ENCODE results near the gene IFI27L1. TPM values are rescaled to one million over a fixed set of nuclear protein-coding genes. Genes with fewer than 3 reads are reported as not detected.

Gene IFI27L1
- total RNA-seq, 1 donor from 2014 or later = 30.0 TPM

GRCh38 chr14:94044476-94045091, 36.5 kb upstream of the IFI27L1 start:
- Mint-ChIP-seq H3K9me3 (ENCODE audit: unreplicated experiment) (no peaks in the 10 kb centered on the region), H3K36me3 (ENCODE audit: unreplicated experiment) (peaks cover 15% of the 10 kb centered on the region)
- no peak for DNase-seq (ENCODE audit: extremely low spot score, unreplicated experiment)

GRCh38 chr14:94045101-94045500, 36.0 kb upstream of the IFI27L1 start:
- no peak for DNase-seq (ENCODE audit: extremely low spot score, unreplicated experiment)
- Mint-ChIP-seq H3K9me3 (ENCODE audit: unreplicated experiment) (no peaks in the 10 kb centered on the region), H3K4me1 (ENCODE audit: unreplicated experiment) (no peaks in the 10 kb centered on the region), H3K27ac (ENCODE audit: unreplicated experiment) (no peak overlapping the region), H3K4me3 (ENCODE audit: unreplicated experiment) (no peak overlapping the region), H3K27me3 (ENCODE audit: unreplicated experiment) (no peaks in the 10 kb centered on the region), H3K36me3 (ENCODE audit: unreplicated experiment) (peaks cover 15% of the 10 kb centered on the region)
- no peak for TF ChIP-seq CTCF (IDR thresholded peaks at IDR 0.05)

More at GRCh38 chr14:94044476-94045091, 36.5 kb upstream of the IFI27L1 start:
- TF ChIP-seq CTCF (IDR thresholded peaks at IDR 0.05) = no peak
- H3K4me3 Mint-ChIP-seq (ENCODE audit: unreplicated experiment) = no peak overlapping the region
- no peak overlapping the region for H3K27ac Mint-ChIP-seq (ENCODE audit: unreplicated experiment)
- no peaks in the 10 kb centered on the region for H3K4me1 Mint-ChIP-seq (ENCODE audit: unreplicated experiment)
- H3K27me3 Mint-ChIP-seq (ENCODE audit: unreplicated experiment) = no peaks in the 10 kb centered on the region

- no peaks in the 10 kb centered on the region for H3K27me3 Mint-ChIP-seq (ENCODE audit: unreplicated experiment)
- no peaks in the 10 kb centered on the region for H3K4me1 Mint-ChIP-seq (ENCODE audit: unreplicated experiment)
- H3K36me3 Mint-ChIP-seq (ENCODE audit: unreplicated experiment) = peaks cover 16% of the 10 kb centered on the region
- H3K9me3 Mint-ChIP-seq (ENCODE audit: unreplicated experiment) = no peaks in the 10 kb centered on the region
- TF ChIP-seq CTCF (IDR thresholded peaks at IDR 0.05) = no peak
- no peak for DNase-seq (ENCODE audit: extremely low spot score, unreplicated experiment)
- H3K4me3 Mint-ChIP-seq (ENCODE audit: unreplicated experiment) = no peak overlapping the region
- no peak overlapping the region for H3K27ac Mint-ChIP-seq (ENCODE audit: unreplicated experiment)
Measured at GRCh38 chr14:94045563-94046345, 35.4 kb upstream of the IFI27L1 start.

GRCh38 chr14:94046696-94047250, 34.3 kb upstream of the IFI27L1 start:
- Mint-ChIP-seq H3K27ac (ENCODE audit: unreplicated experiment) (no peak overlapping the region), H3K9me3 (ENCODE audit: unreplicated experiment) (no peaks in the 10 kb centered on the region), H3K27me3 (ENCODE audit: unreplicated experiment) (no peaks in the 10 kb centered on the region), H3K36me3 (ENCODE audit: unreplicated experiment) (peaks cover 23% of the 10 kb centered on the region), H3K4me1 (ENCODE audit: unreplicated experiment) (no peaks in the 10 kb centered on the region), H3K4me3 (ENCODE audit: unreplicated experiment) (no peak overlapping the region)
- no peak for DNase-seq (ENCODE audit: extremely low spot score, unreplicated experiment)
- no peak for TF ChIP-seq CTCF (IDR thresholded peaks at IDR 0.05)

GRCh38 chr14:94047581-94047980, 33.5 kb upstream of the IFI27L1 start:
- Mint-ChIP-seq H3K9me3 (ENCODE audit: unreplicated experiment) (no peaks in the 10 kb centered on the region), H3K4me3 (ENCODE audit: unreplicated experiment) (no peak overlapping the region), H3K36me3 (ENCODE audit: unreplicated experiment) (peaks cover 30% of the 10 kb centered on the region), H3K27me3 (ENCODE audit: unreplicated experiment) (no peaks in the 10 kb centered on the region), H3K4me1 (ENCODE audit: unreplicated experiment) (no peaks in the 10 kb centered on the region), H3K27ac (ENCODE audit: unreplicated experiment) (no peak overlapping the region)
- TF ChIP-seq CTCF (IDR thresholded peaks at IDR 0.05) = no peak
- no peak for DNase-seq (ENCODE audit: extremely low spot score, unreplicated experiment)

Data from osteocyte (in vitro differentiated cells).